ENCODE results near the gene C3orf22. TPM values are rescaled to one million over a fixed set of nuclear protein-coding genes. Genes with fewer than 3 reads are reported as not detected.

C3orf22 gene
- total and polyA plus RNA-seq, 9 of the 15 experiments (the other 6 are each of a cell fraction or from before 2014, with no cell fraction given) = not detected

DNA sequence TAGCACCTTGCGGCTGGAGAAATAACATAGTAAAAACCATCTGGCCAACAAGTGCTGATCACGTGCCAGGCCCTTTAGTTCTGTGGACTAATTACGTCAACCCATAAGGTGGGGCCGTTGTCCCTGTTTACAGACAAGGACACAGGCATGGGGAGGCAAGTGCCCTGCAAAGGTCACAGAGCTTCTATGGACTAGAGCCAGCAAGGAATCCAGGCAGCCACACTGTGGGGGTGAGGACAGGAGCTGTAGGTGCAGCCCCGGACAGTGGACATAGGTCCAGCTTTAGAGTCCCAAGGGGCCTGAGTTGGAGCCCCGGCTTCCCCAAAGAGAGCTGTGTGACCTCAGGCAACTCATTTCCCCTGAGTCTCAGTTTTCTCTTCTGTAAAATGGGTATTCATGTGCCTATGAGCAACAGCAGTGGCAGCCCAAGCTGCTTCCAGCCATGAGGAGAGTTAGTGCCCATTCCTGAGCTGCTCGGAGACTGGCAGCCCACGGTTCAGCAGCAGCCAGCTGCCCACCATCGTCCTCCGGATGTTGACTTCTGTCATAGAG, 20.9 kb downstream of the C3orf22 start (continued):
- TF ChIP-seq ESRRA (IDR thresholded peaks at IDR 0.05; ENCODE audit: borderline replicate concordance, low read depth) (peak; percentile 54; the same call in 1 of the 2 replicates), RAD51 (IDR thresholded peaks at IDR 0.05; ENCODE audit: borderline replicate concordance, low read depth) (peak; percentile 12; the same call in 1 of the 2 replicates), SP2 (IDR thresholded peaks at IDR 0.05; ENCODE audit: extremely low read depth, low read depth, low read length, poor library complexity, severe bottlenecking) (no peak), KDM1A (IDR thresholded peaks at IDR 0.05) (0 out of 4 replicates have a peak, but pooled peaks of 1 of the 2 experiments have one; percentile 13), ZC3H11A (IDR thresholded peaks at IDR 0.05; ENCODE audit: low read depth, low read length) (no peak), CBX1 (IDR thresholded peaks at IDR 0.05; ENCODE audit: low read depth) (no peak), FUS (optimal IDR thresholded peaks at IDR 0.05; ENCODE audit: low read depth, low read length) (no peak), SMARCB1 (IDR thresholded peaks at IDR 0.05; ENCODE audit: insufficient read length, low read depth) (no peak), L3MBTL2 (IDR thresholded peaks at IDR 0.05) (0 out of 2 replicates have a peak, but pooled peaks have one; percentile 16), RBM25 (IDR thresholded peaks at IDR 0.05; ENCODE audit: low read depth, low read length, severe bottlenecking) (peak; percentile 62), RBFOX2 (IDR thresholded peaks at IDR 0.05; ENCODE audit: low read depth, low read length) (no peak), NFXL1 (CRISPR knock-in tag; IDR thresholded peaks at IDR 0.05) (no peak), BCOR (IDR thresholded peaks at IDR 0.05) (peak; percentile 72), ZNF707 (CRISPR knock-in tag; conservative IDR thresholded peaks at IDR 0.05) (no peak)
- TF ChIP-seq, protein P1, sequence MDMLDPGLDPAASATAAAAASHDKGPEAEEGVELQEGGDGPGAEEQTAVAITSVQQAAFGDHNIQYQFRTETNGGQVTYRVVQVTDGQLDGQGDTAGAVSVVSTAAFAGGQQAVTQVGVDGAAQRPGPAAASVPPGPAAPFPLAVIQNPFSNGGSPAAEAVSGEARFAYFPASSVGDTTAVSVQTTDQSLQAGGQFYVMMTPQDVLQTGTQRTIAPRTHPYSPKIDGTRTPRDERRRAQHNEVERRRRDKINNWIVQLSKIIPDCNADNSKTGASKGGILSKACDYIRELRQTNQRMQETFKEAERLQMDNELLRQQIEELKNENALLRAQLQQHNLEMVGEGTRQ (CRISPR knock-in tag; IDR thresholded peaks at IDR 0.05) = 0 out of 2 replicates have a peak, but pooled peaks have one; percentile 17

Measured in K562 (cell line).